ENCODE measurements around the gene IRAK1. TPM values are rescaled to one million over a fixed set of nuclear protein-coding genes. Genes with fewer than 3 reads are reported as not detected.

IRAK1 gene
- total and polyA plus RNA-seq, 2 of the 13 experiments (the other 11 are each of a cell fraction or from before 2014, with no cell fraction given), result 57.7 to 77.3 TPM

DNA sequence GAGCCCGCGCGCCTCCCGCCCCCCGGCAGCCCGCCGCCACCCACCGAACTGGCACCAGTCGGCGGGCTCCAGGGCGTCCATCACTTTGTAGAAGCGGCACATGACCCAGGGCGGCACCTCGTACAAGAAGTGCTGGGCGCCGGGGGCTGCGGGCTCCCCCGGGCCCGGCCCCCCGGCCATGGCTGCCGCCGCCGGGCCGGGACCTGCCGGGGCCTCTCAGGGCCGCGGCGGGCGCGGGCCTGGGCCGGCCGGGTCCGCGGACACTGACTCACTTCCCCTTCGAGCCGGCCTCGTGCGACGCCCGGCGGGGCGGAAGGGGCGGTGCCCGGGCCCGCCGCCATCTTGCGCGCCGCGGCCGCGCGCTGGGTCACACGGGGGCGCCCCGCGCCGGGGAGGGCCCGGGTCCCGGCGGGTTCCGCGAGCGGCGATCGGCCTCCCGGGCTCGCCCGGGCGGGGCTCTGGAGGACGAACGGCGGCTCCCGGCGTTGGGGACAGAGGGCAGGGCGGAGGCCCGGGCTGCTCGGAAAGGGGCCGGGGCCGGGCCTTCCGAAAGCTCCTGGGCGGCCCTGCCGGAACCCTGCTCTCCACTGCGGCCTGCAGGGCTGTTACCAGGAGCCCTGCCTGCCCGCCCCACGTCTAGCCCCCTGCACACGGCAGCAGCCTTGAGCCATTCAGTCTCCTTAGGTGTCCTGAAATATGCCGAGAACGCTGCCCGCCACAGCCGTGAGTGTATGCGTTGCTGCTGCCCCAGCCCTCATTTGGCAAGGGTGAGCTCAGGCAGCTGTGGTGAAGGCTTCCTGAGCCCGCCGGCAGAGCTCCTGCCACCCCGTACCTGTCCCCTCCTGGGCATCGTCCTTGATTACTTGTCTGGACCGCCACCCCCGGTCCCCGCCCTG, at the start of gene IRAK1 (continued):
- TF ChIP-seq, protein P1, sequence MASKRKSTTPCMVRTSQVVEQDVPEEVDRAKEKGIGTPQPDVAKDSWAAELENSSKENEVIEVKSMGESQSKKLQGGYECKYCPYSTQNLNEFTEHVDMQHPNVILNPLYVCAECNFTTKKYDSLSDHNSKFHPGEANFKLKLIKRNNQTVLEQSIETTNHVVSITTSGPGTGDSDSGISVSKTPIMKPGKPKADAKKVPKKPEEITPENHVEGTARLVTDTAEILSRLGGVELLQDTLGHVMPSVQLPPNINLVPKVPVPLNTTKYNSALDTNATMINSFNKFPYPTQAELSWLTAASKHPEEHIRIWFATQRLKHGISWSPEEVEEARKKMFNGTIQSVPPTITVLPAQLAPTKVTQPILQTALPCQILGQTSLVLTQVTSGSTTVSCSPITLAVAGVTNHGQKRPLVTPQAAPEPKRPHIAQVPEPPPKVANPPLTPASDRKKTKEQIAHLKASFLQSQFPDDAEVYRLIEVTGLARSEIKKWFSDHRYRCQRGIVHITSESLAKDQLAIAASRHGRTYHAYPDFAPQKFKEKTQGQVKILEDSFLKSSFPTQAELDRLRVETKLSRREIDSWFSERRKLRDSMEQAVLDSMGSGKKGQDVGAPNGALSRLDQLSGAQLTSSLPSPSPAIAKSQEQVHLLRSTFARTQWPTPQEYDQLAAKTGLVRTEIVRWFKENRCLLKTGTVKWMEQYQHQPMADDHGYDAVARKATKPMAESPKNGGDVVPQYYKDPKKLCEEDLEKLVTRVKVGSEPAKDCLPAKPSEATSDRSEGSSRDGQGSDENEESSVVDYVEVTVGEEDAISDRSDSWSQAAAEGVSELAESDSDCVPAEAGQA (IDR thresholded peaks at IDR 0.05; ENCODE audit: low read depth), result peak; percentile 59; the same call in 1 of the 2 replicates
- TF ChIP-seq, protein P1 (CRISPR knock-in tag; IDR thresholded peaks at IDR 0.05; ENCODE audit: borderline replicate concordance), result no peak
- TF ChIP-seq KDM2A (CRISPR knock-in tag; IDR thresholded peaks at IDR 0.05; ENCODE audit: borderline replicate concordance, low read depth), result peak; percentile 60; the same call in 1 of the 2 replicates

DNA sequence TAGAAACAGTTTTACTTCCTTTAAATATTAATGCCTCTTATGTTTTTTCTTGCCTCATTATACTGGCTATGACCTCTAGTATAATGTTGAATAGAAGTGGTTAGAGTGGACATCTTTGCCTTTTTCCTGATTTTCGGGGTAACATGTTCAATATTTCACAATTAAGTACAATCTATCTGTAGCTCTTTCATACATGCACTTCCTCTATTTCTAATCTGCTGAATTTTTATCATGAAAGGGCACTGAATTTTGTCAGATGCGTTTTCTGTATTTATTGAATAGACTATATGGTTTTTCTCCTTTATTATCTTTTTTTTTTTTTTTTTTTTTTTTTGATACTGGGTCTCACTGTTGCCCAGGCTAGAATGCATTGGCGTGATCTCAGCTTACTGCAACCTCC, 48.9 kb upstream of the IRAK1 start:
- BruUV-seq (replicated peaks), result no TSS peak
- in situ Hi-C loops (cut with HindIII; ENCODE audit: extremely low pct_ligation_motif_present, low pct_unique_long_range_greater_than_20kb), result no loop called here
- WGBS (ENCODE audit: low lambda C conversion rate), result 96% methylated on average over 3 of the region's 3 CpGs
- TF ChIP-seq ZNF552 (CRISPR knock-in tag; IDR thresholded peaks at IDR 0.05; ENCODE audit: borderline replicate concordance) (no peak), MBNL3 (CRISPR knock-in tag; conservative IDR thresholded peaks at IDR 0.05) (no peak), ZFYVE20 (CRISPR knock-in tag; IDR thresholded peaks at IDR 0.05; ENCODE audit: borderline replicate concordance, low read depth) (no peak), CBX2 (IDR thresholded peaks at IDR 0.05; ENCODE audit: low read depth, low read length) (no peak), CBX2 (CRISPR knock-in tag; IDR thresholded peaks at IDR 0.05; ENCODE audit: low read depth) (no peak), ELF4 (CRISPR knock-in tag; IDR thresholded peaks at IDR 0.05; ENCODE audit: borderline replicate concordance) (no peak), ZNF761 (CRISPR knock-in tag; conservative IDR thresholded peaks at IDR 0.05) (no peak), ZNF501 (CRISPR knock-in tag; IDR thresholded peaks at IDR 0.05) (no peak)
- TF ChIP-seq, protein P2, sequence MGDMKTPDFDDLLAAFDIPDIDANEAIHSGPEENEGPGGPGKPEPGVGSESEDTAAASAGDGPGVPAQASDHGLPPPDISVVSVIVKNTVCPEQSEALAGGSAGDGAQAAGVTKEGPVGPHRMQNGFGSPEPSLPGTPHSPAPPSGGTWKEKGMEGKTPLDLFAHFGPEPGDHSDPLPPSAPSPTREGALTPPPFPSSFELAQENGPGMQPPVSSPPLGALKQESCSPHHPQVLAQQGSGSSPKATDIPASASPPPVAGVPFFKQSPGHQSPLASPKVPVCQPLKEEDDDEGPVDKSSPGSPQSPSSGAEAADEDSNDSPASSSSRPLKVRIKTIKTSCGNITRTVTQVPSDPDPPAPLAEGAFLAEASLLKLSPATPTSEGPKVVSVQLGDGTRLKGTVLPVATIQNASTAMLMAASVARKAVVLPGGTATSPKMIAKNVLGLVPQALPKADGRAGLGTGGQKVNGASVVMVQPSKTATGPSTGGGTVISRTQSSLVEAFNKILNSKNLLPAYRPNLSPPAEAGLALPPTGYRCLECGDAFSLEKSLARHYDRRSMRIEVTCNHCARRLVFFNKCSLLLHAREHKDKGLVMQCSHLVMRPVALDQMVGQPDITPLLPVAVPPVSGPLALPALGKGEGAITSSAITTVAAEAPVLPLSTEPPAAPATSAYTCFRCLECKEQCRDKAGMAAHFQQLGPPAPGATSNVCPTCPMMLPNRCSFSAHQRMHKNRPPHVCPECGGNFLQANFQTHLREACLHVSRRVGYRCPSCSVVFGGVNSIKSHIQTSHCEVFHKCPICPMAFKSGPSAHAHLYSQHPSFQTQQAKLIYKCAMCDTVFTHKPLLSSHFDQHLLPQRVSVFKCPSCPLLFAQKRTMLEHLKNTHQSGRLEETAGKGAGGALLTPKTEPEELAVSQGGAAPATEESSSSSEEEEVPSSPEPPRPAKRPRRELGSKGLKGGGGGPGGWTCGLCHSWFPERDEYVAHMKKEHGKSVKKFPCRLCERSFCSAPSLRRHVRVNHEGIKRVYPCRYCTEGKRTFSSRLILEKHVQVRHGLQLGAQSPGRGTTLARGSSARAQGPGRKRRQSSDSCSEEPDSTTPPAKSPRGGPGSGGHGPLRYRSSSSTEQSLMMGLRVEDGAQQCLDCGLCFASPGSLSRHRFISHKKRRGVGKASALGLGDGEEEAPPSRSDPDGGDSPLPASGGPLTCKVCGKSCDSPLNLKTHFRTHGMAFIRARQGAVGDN (CRISPR knock-in tag; IDR thresholded peaks at IDR 0.05), result no peak

More for the DNA sequence above, 48.9 kb upstream of the IRAK1 start:
- Histone ChIP-seq H3K27me3 (ENCODE audit: control insufficient read depth in 1 of 2, insufficient read depth in 2 of 2, low read length in 2 of 2) (no peaks in the 10 kb centered on the region), H2AFZ (ENCODE audit: low read length) (no peak overlapping the region), H3K27ac (ENCODE audit: extremely low read length, insufficient read depth, low read length) (no peak overlapping the region), H3K4me2 (ENCODE audit: low read depth, low read length) (no peak overlapping the region), H3K36me3 (replicated peaks in 1 of 2; ENCODE audit: control insufficient read depth in 1 of 2, insufficient read depth in 2 of 2, low read length in 2 of 2) (no peaks in the 10 kb centered on the region), H3K9me3 (ENCODE audit: low read length) (no peaks in the 10 kb centered on the region), H3K4me3 (replicated peaks in 1 of 3; ENCODE audit: insufficient read depth in 1 of 3, low read depth in 2 of 3, low read length in 3 of 3) (no peak overlapping the region), H4K20me1 (ENCODE audit: insufficient read depth, low read length) (no peaks in the 10 kb centered on the region), H3K79me2 (ENCODE audit: insufficient read depth, low read length) (peaks cover 53% of the 10 kb centered on the region), H3K9ac (ENCODE audit: insufficient read depth, low read depth, low read length) (no peak overlapping the region), H3K4me1 (ENCODE audit: insufficient read depth, low read length) (peaks cover 18% of the 10 kb centered on the region)
- DNase-seq (ENCODE audit: low spot score) (no peak), ATAC-seq (no peak), FAIRE-seq (no peak)
- ChIA-PET CTCF (ENCODE audit: low intra/inter-chr PET ratio, low total read pairs) (no interaction called here), POLR2A (no interaction called here)
- intact Hi-C loops (cut with micrococcal nuclease; ENCODE audit: unreplicated experiment), result no loop called here

All from HepG2 (cell line).